Trophoblast cell (in vitro differentiated cells and primary cell): Measurements from ENCODE around the gene NAT16.

ENCODE experiments used
- DNase-seq, 2 donors: peaks; one replicate each; pipeline ENCODE4 v3.0.0-alpha.2; 2016
- H2AFZ ChIP-seq: 2 replicates; pipeline ENCODE4 v1.6.1; 2013; ENCODE audit warnings: low read length, moderate library complexity, mild to moderate bottlenecking; ENCODE audit not compliant: insufficient read depth, poor library complexity
- H2AK5ac ChIP-seq: 2 replicates; pipeline ENCODE4 v1.6.1; 2013; ENCODE audit warnings: mild to moderate bottlenecking, low read length
- H2BK120ac ChIP-seq: 2 replicates; pipeline ENCODE4 v1.6.1; 2013; ENCODE audit warnings: low read length, mild to moderate bottlenecking, moderate library complexity; ENCODE audit not compliant: insufficient read depth, poor library complexity
- H2BK12ac ChIP-seq: 2 replicates; pipeline ENCODE4 v1.6.1; 2013; ENCODE audit warnings: mild to moderate bottlenecking, low read length, moderate library complexity
- H2BK5ac ChIP-seq: 2 replicates; pipeline ENCODE4 v1.6.1; 2013; ENCODE audit warnings: low read length, low read depth, moderate library complexity, mild to moderate bottlenecking; ENCODE audit not compliant: poor library complexity
- H3K14ac ChIP-seq: 2 replicates; pipeline ENCODE4 v1.6.1; 2013; ENCODE audit warnings: mild to moderate bottlenecking, low read length
- H3K18ac ChIP-seq: 2 replicates; pipeline ENCODE4 v1.6.1; 2013; ENCODE audit warnings: mild to moderate bottlenecking, low read length
- H3K23ac ChIP-seq: 2 replicates; pipeline ENCODE4 v1.6.1; 2013; ENCODE audit warnings: low read length
- H3K27ac ChIP-seq: 2 replicates; pipeline ENCODE4 v1.5.1; 2013; ENCODE audit warnings: low read depth, mild to moderate bottlenecking, inconsistent platforms, low read length, moderate library complexity
- H3K27me3 ChIP-seq: 2 replicates; pipeline ENCODE4 v1.6.1; 2013; ENCODE audit warnings: inconsistent platforms, mild to moderate bottlenecking, low read length, moderate library complexity; ENCODE audit not compliant: insufficient read depth
- H3K36me3 ChIP-seq, 2 experiments: 1 replicate in 1 of 2; 2 replicates in 1 of 2; pipeline ENCODE4 v1.6.1; 2013; ENCODE audit warnings: low read length in 2 of 2, mild to moderate bottlenecking in 2 of 2, moderate library complexity in 1 of 2; ENCODE audit not compliant: insufficient read depth in 2 of 2, control insufficient read depth in 1 of 2
- H3K4ac ChIP-seq: 2 replicates; pipeline ENCODE4 v1.6.1; 2013; ENCODE audit warnings: low read depth, mild to moderate bottlenecking, low read length, moderate library complexity
- H3K4me1 ChIP-seq, 2 experiments: 1 replicate in 1 of 2; 2 replicates in 1 of 2; pipeline ENCODE4 v1.6.1; 2013; ENCODE audit warnings: low read length in 2 of 2, mild to moderate bottlenecking in 2 of 2, moderate library complexity in 1 of 2; ENCODE audit not compliant: insufficient read depth in 2 of 2, control insufficient read depth in 1 of 2
- H3K4me2 ChIP-seq: 2 replicates; pipeline ENCODE4 v1.6.1; 2013; ENCODE audit warnings: inconsistent platforms, mild to moderate bottlenecking, low read length, moderate library complexity
- H3K4me3 ChIP-seq: 2 replicates; pipeline ENCODE4 v1.5.1; 2013; ENCODE audit warnings: mild to moderate bottlenecking, low read depth, low read length, inconsistent platforms
- H3K79me1 ChIP-seq: one replicate; pipeline ENCODE4 v1.6.1; 2013; ENCODE audit warnings: low read length
- H3K79me2 ChIP-seq: 2 replicates; pipeline ENCODE4 v1.6.1; 2013; ENCODE audit warnings: low read length, mild to moderate bottlenecking; ENCODE audit not compliant: control insufficient read depth, insufficient read depth, poor library complexity
- H3K9ac ChIP-seq: 2 replicates; pipeline ENCODE4 v1.6.1; 2013; ENCODE audit warnings: mild to moderate bottlenecking, low read length
- H3K9me3 ChIP-seq: 2 replicates; pipeline ENCODE4 v1.6.1; 2013; ENCODE audit warnings: low read depth, mild to moderate bottlenecking, control low read depth, inconsistent platforms, low read length; ENCODE audit not compliant: insufficient read depth
- H4K12ac ChIP-seq: 2 replicates; pipeline ENCODE4 v1.6.1; 2013; ENCODE audit warnings: low read depth, mild to moderate bottlenecking, low read length, moderate library complexity
- H4K8ac ChIP-seq: 2 replicates; pipeline ENCODE4 v1.6.1; 2013; ENCODE audit warnings: low read depth, mild to moderate bottlenecking, low read length, moderate library complexity
- H4K91ac ChIP-seq: one replicate; pipeline ENCODE4 v1.6.1; 2013; ENCODE audit warnings: low read depth, mild to moderate bottlenecking, low read length, moderate library complexity
- WGBS: extraction: QIAGEN DNeasy Blood & Tissue Kit; methylation state at CpG from one replicate; pipeline ENCODE4 v1.1.7; 2013; ENCODE audit warnings: missing lambda C conversion rate; ENCODE audit not compliant: insufficient read length, insufficient coverage; ENCODE audit errors: extremely low coverage; 5-methylcytosine and 5-hydroxymethylcytosine counted together

The NAT16 gene

DNA sequence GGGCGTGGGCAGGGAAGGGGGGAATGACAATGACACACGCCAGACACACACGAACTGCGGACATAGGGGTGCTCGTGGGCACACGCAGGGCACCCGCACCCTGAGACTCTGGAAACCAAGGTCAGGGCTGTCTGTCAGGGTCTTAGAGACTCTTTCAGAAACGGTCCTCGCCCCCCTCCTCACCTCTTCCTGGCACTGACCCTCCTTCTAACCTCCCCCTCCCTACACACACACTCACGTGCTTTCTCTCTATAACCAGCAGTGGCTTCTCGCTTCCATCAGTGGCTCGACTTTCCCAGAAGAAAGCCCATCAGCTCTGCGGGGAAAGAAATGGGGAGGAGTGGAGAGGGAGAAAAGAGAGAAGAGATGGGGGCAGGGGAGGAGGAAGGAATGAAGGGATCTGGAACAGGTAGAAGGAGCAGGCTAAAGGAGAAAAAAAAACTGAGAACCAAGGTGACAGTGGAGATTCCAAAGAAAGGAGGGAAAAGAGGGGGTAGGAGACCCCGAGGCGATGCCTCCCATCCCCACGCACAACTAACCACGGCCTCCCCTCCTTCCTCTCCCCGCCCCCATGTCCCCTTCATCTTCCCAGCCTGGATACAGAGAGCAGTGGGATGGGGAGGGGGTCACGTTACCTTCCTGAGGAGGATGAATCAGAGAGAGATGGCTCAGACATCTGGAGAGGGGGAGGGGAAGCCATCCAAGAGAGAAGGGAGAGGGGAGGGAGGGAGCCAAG lies 13.0 kb downstream of the NAT16 start:
- no peak overlapping the region for H3K9ac ChIP-seq
- H2BK5ac ChIP-seq: no peak overlapping the region
- H3K79me2 ChIP-seq: no peaks in the 10 kb centered on the region
- peak overlapping the region; percentile 37 for H3K4me2 ChIP-seq
- no peaks in the 10 kb centered on the region for H3K9me3 ChIP-seq
- no peak overlapping the region for H3K27ac ChIP-seq
- no peak overlapping the region for H4K8ac ChIP-seq
- no peak overlapping the region for H3K23ac ChIP-seq
- WGBS: no CpG with 5 or more reads among the region's 19 CpGs
- H3K4ac ChIP-seq: no peak overlapping the region
- H3K4me3 ChIP-seq: no peak overlapping the region
- H4K91ac ChIP-seq: no peak overlapping the region
- peaks cover 46 to 59% of the 10 kb centered on the region in 2 experiments for H3K4me1 ChIP-seq
- no peak overlapping the region for H4K12ac ChIP-seq
- no peak overlapping the region for H2AFZ ChIP-seq
- no peak overlapping the region for H2BK120ac ChIP-seq
- H2AK5ac ChIP-seq: no peak overlapping the region
- no peak overlapping the region for H3K14ac ChIP-seq
- peaks cover 31% of the 10 kb centered on the region for H3K27me3 ChIP-seq
- H3K36me3 ChIP-seq: no peaks in the 10 kb centered on the region
- H3K18ac ChIP-seq: no peak overlapping the region
- peaks cover 8% of the 10 kb centered on the region for H3K79me1 ChIP-seq
- DNase-seq: no peak
- no peak overlapping the region for H2BK12ac ChIP-seq

DNA sequence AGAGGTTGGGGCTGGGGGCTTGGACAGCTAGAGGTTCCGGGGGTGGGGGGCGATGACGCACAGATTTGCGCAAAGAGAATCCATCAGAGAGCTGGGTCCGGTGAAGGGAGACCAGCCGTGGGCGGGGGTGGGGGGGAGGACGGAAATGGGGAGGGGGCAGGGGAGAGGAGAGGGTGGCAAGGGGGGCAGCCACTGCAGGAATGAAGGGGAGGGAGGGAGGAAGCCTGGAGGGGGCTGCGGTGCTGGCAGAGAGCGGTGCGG lies 13.5 kb downstream of the NAT16 start:
- DNase-seq: no peak
- Histone ChIP-seq H4K8ac (no peak overlapping the region), H3K9me3 (no peaks in the 10 kb centered on the region), H2BK12ac (no peak overlapping the region), H3K14ac (no peak overlapping the region), H3K9ac (no peak overlapping the region), H2AK5ac (no peak overlapping the region), H3K27me3 (peaks cover 26% of the 10 kb centered on the region), H3K23ac (no peak overlapping the region), H3K4me1 (peaks cover 45 to 62% of the 10 kb centered on the region in 2 experiments), H2BK120ac (no peak overlapping the region), H4K91ac (no peak overlapping the region), H3K79me2 (no peaks in the 10 kb centered on the region), H3K4me3 (no peak overlapping the region), H3K18ac (no peak overlapping the region), H3K27ac (no peak overlapping the region), H3K36me3 (no peaks in the 10 kb centered on the region), H3K4ac (no peak overlapping the region), H3K79me1 (peaks cover 8% of the 10 kb centered on the region), H4K12ac (no peak overlapping the region), H2AFZ (no peak overlapping the region), H3K4me2 (peak overlapping the region; percentile 37), H2BK5ac (no peak overlapping the region)
- no CpG with 5 or more reads among the region's 11 CpGs for WGBS

DNA sequence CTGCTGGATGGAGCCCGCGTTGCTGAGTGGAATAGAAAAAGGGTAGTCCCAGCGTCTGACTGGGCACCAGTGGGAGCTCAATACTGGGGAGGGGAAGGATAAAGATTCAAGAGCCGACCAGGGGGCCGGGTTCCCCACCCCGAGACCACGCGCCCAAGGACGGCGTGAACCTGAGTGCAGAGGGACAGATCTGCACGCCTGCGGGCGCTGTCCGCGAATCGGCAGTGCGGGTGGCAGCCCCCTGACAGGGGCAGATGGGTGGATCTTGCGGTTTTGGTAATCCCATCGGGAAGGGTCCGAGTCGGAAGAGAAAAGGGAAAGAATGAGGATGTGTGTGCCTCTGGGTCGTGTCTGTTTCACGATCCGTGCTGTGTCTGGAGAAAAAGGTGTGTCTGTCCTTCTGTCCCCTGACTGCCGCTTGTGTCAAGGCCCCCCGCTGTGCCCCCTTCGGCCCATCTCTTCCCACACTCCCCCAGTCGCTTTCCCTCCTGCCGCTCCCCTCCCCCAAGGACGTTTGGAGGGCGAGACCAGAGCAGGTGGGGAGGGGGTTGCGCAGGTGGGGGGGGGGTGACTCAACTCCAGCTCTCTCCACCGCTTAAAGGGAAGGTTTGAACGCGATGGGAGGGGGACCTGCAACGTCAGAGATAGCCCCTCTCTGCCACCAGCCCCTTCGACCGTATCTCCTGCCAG lies 14.0 kb downstream of the NAT16 start:
- no peak overlapping the region for H3K18ac ChIP-seq
- H3K14ac ChIP-seq: no peak overlapping the region
- H3K79me2 ChIP-seq: no peaks in the 10 kb centered on the region
- H3K4me1 ChIP-seq: peaks cover 48 to 67% of the 10 kb centered on the region in 2 experiments
- no peaks in the 10 kb centered on the region for H3K36me3 ChIP-seq
- peak overlapping the region; percentile 66 for H3K4me2 ChIP-seq
- no CpG with 5 or more reads among the region's 38 CpGs for WGBS
- H2BK12ac ChIP-seq: no peak overlapping the region
- H3K27me3 ChIP-seq: peaks cover 22% of the 10 kb centered on the region
- H4K8ac ChIP-seq: no peak overlapping the region
- no peak overlapping the region for H3K4ac ChIP-seq
- peaks cover 8% of the 10 kb centered on the region for H3K79me1 ChIP-seq
- no peak overlapping the region for H2AK5ac ChIP-seq
- H3K4me3 ChIP-seq: no peak overlapping the region
- no peak for DNase-seq
- H2BK120ac ChIP-seq: no peak overlapping the region
- no peak overlapping the region for H3K9ac ChIP-seq
- H2BK5ac ChIP-seq: no peak overlapping the region
- no peak overlapping the region for H4K91ac ChIP-seq
- H3K27ac ChIP-seq: no peak overlapping the region
- no peak overlapping the region for H2AFZ ChIP-seq
- no peaks in the 10 kb centered on the region for H3K9me3 ChIP-seq
- H4K12ac ChIP-seq: no peak overlapping the region
- no peak overlapping the region for H3K23ac ChIP-seq

DNA sequence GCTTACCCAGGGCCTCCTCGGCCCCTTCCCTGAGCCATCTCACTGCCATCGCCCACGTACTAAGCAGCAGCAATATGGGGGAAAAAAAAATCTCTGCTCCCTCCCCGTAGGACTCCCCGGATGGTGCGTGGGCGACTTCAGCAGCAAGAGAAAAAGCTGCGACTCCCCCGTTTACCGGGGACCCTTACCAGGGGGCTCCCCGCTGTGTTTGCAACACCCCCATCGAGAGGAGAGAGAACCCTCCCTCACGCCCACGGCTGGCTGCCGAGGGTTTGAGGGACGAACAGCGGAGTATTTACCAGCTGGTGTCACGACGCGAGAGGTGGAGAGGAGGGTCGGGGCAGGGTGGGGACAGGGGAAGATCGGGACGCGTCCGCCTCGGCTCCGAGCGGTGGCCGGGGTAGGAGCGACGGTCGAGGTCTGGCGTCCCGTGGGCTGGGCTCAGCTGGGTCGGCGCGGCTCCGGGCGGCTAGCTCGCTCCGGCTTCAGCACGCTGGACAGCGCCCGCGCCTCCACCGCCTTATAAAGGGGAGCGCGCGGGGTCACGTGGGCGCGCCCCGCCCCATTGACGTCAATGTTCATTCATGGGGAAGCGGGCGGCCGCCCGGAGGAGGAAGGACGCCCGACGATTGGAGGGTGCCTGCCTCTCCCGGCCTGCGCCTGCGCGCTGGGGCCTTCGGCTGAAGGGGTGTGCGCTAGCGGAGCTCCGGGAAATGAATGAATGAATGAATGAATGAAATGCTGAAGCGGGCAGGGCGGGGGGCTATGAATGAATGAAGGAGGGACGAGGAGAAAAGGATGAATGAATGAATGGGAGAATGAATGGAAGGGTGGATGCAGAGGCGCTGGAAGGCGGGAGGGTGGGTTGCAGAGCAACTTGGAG lies 14.8 kb downstream of the NAT16 start, which contains the start of gene VGF:
Gene VGF (minus strand): TSS at position 495 of the 883 bp plus-strand sequence. CDS start 726 bp downstream, outside the sequence.
- WGBS: no CpG with 5 or more reads among the region's 74 CpGs
- H2AFZ ChIP-seq: peak within 1 kb of the TSS; percentile 18
- H4K12ac ChIP-seq: no peak within 1 kb of the TSS
- no peak within 1 kb of the TSS for H3K4ac ChIP-seq
- H2BK5ac ChIP-seq: no peak within 1 kb of the TSS
- H3K14ac ChIP-seq: no peak within 1 kb of the TSS
- peak; percentile 89 to 97 for DNase-seq
- peaks cover 49 to 71% of the 10 kb centered on the region in 2 experiments for H3K4me1 ChIP-seq
- no peak within 1 kb of the TSS for H3K27ac ChIP-seq
- H3K79me1 ChIP-seq: peaks cover 10% of the 10 kb centered on the region
- H2AK5ac ChIP-seq: no peak within 1 kb of the TSS
- H4K8ac ChIP-seq: no peak within 1 kb of the TSS
- no peak within 1 kb of the TSS for H3K9ac ChIP-seq
- H3K23ac ChIP-seq: no peak within 1 kb of the TSS
- H3K4me3 ChIP-seq: no peak within 1 kb of the TSS
- no peak within 1 kb of the TSS for H2BK12ac ChIP-seq
- H3K9me3 ChIP-seq: no peaks in the 10 kb centered on the region
- no peak within 1 kb of the TSS for H3K18ac ChIP-seq
- peaks cover 1% of the 10 kb centered on the region in 2 experiments for H3K36me3 ChIP-seq
- H4K91ac ChIP-seq: no peak within 1 kb of the TSS
- H2BK120ac ChIP-seq: no peak within 1 kb of the TSS
- H3K27me3 ChIP-seq: peaks cover 14% of the 10 kb centered on the region
- no peaks in the 10 kb centered on the region for H3K79me2 ChIP-seq
- peak within 1 kb of the TSS; percentile 70 for H3K4me2 ChIP-seq
